GM23338 (cell line): ENCODE measurements around the gene ZNF397.

Experiments
- CREB1 ChIP-seq: fragments of 250-450 bp; sonication (Bioruptor Pico); IDR thresholded peaks from 2 replicates; pipeline ENCODE4 v1.5.0; 2020; ENCODE audit warnings: low read depth, mild to moderate bottlenecking, moderate library complexity
- EZH2 ChIP-seq: fragments of 200-600 bp; sonication (generic); IDR thresholded peaks from one replicate; pipeline ENCODE4 v1.8.0; 2017; ENCODE audit warnings: antibody characterized with exemption, mild to moderate bottlenecking, low read depth; ENCODE audit not compliant: unreplicated experiment
- EZH2phosphoT487 ChIP-seq: fragments of 200-600 bp; sonication (generic); IDR thresholded peaks from one replicate; pipeline ENCODE4 v1.8.1; 2018; ENCODE audit warnings: antibody characterized with exemption; ENCODE audit not compliant: unreplicated experiment
- JUNB ChIP-seq: IDR thresholded peaks from one replicate; pipeline ENCODE4 v1.6.1; 2016; ENCODE audit warnings: antibody characterized with exemption; ENCODE audit not compliant: unreplicated experiment
- NANOG ChIP-seq: IDR thresholded peaks from 2 replicates; pipeline ENCODE4 v1.6.1; 2016; ENCODE audit warnings: antibody characterized with exemption, borderline replicate concordance
- POLR2AphosphoS5 ChIP-seq: IDR thresholded peaks from 2 replicates; pipeline ENCODE4 v1.6.1; 2016; ENCODE audit warnings: antibody characterized with exemption, low read depth
- STAT1 ChIP-seq: IDR thresholded peaks from one replicate; pipeline ENCODE4 v1.6.1; 2016; ENCODE audit warnings: antibody characterized with exemption; ENCODE audit not compliant: unreplicated experiment
- TF ChIP-seq, protein P1 (sequence below), 2 experiments: fragments of 200-600 bp in 1 of 2; sonication (generic) in 1 of 2; conservative IDR thresholded peaks; 2 replicates each; pipeline versions ENCODE4 v1.5.1 to v1.6.1; 2016 to 2017; ENCODE audit warnings: antibody characterized with exemption in 2 of 2, low read depth in 2 of 2, mild to moderate bottlenecking in 2 of 2, moderate library complexity in 1 of 2
- TF ChIP-seq, protein P2 (sequence below): IDR thresholded peaks from one replicate; pipeline ENCODE4 v1.6.1; 2018; ENCODE audit warnings: antibody characterized with exemption; ENCODE audit not compliant: unreplicated experiment

DNA sequence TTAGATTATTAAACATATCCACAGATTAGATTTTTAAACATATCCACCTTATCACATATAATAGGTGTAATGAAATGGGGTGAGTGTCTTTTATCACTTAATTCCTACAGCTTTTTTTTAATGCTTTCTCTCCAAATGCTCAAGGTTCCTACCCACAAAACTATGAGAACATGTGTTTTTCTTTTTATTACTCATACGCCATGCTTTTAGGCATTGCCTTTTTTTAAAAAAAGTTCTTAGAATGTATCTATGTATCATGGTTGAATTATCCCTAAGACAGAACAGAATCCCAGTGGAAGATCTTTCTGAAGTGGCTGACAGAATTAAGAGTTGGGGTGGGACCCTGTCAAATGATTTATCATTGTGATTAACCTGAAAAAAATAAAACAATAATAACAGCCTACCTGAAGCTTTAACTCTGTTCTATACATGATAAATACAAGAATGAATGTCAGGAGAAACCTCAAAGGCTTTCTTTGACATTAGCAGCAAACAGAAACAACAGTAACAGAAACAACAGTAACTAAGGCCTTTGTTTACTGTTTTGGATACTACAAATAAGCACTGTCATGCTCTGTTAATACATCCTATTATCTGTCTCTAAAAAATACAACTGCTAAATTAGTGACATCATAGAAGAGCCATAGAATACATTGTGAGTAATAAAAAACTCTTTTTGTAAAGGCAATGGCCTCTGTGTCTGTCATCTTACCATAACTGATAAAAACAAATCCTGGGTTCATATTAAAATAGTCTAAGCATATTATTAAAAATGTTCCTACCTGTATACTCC is 4.1 kb upstream of the ZNF397 start:
- TF ChIP-seq, protein P1, sequence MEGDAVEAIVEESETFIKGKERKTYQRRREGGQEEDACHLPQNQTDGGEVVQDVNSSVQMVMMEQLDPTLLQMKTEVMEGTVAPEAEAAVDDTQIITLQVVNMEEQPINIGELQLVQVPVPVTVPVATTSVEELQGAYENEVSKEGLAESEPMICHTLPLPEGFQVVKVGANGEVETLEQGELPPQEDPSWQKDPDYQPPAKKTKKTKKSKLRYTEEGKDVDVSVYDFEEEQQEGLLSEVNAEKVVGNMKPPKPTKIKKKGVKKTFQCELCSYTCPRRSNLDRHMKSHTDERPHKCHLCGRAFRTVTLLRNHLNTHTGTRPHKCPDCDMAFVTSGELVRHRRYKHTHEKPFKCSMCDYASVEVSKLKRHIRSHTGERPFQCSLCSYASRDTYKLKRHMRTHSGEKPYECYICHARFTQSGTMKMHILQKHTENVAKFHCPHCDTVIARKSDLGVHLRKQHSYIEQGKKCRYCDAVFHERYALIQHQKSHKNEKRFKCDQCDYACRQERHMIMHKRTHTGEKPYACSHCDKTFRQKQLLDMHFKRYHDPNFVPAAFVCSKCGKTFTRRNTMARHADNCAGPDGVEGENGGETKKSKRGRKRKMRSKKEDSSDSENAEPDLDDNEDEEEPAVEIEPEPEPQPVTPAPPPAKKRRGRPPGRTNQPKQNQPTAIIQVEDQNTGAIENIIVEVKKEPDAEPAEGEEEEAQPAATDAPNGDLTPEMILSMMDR (conservative IDR thresholded peaks at IDR 0.05; ENCODE audit: low read depth in 2 of 2), result no peak
- TF ChIP-seq EZH2, result no peak
- no peak for TF ChIP-seq EZH2phosphoT487
- no peak for TF ChIP-seq POLR2AphosphoS5
- TF ChIP-seq JUNB, result no peak
- no peak for TF ChIP-seq CREB1 (CRISPR knock-in tag)
- TF ChIP-seq, protein P2, sequence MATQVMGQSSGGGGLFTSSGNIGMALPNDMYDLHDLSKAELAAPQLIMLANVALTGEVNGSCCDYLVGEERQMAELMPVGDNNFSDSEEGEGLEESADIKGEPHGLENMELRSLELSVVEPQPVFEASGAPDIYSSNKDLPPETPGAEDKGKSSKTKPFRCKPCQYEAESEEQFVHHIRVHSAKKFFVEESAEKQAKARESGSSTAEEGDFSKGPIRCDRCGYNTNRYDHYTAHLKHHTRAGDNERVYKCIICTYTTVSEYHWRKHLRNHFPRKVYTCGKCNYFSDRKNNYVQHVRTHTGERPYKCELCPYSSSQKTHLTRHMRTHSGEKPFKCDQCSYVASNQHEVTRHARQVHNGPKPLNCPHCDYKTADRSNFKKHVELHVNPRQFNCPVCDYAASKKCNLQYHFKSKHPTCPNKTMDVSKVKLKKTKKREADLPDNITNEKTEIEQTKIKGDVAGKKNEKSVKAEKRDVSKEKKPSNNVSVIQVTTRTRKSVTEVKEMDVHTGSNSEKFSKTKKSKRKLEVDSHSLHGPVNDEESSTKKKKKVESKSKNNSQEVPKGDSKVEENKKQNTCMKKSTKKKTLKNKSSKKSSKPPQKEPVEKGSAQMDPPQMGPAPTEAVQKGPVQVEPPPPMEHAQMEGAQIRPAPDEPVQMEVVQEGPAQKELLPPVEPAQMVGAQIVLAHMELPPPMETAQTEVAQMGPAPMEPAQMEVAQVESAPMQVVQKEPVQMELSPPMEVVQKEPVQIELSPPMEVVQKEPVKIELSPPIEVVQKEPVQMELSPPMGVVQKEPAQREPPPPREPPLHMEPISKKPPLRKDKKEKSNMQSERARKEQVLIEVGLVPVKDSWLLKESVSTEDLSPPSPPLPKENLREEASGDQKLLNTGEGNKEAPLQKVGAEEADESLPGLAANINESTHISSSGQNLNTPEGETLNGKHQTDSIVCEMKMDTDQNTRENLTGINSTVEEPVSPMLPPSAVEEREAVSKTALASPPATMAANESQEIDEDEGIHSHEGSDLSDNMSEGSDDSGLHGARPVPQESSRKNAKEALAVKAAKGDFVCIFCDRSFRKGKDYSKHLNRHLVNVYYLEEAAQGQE, result no peak
- no peak for TF ChIP-seq NANOG
- no peak for TF ChIP-seq STAT1
